DMS114 treated with DMSO at 0.1 percent for 48 hours (cell line): ENCODE measurements around the gene DCC.

Source experiments
- DNase-seq: peaks from one replicate; lab custom pipeline; 2025; ENCODE audit not compliant: unreplicated experiment; lab: John Stamatoyannopoulos, UW

Gene DCC

DNA sequence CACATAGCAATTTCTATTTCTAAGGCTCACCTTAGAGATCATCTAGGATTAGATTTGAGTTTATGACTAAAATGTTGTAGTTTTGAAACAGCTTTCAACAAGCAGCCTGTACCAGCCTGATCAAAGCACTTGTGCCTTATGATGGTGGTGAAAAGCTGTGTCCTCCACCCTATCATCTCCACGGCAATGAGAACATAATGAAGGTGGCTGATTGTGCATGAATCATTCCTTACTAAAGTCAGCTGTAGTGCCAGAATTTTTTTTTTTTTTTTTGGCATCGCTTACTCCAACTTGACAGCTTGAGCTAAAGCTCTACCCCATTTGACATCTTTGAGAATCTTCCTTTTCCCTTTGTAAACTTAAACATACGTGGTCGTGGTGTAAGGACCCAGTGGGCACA is 86.0 kb downstream of the DCC start:
- no peak for DNase-seq

DNA sequence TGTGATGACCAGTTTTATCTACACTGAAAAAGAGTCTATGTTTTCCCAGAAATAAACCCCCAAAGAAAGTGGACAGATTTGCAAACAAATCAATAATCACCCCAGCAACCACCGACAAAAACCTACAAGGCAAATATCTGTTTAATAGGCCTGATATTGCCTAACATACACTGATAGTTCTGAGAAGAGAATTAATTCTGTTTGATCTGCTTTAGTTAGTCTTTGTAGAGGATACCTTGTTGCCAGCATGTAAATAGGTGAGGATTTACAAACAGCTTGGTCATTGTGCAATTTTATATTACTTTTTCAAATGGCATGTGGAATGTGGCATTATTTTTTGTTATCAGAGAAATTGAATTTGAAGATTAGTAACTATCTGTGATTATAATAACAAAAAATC is 86.5 kb downstream of the DCC start:
- no peak for DNase-seq

DNA sequence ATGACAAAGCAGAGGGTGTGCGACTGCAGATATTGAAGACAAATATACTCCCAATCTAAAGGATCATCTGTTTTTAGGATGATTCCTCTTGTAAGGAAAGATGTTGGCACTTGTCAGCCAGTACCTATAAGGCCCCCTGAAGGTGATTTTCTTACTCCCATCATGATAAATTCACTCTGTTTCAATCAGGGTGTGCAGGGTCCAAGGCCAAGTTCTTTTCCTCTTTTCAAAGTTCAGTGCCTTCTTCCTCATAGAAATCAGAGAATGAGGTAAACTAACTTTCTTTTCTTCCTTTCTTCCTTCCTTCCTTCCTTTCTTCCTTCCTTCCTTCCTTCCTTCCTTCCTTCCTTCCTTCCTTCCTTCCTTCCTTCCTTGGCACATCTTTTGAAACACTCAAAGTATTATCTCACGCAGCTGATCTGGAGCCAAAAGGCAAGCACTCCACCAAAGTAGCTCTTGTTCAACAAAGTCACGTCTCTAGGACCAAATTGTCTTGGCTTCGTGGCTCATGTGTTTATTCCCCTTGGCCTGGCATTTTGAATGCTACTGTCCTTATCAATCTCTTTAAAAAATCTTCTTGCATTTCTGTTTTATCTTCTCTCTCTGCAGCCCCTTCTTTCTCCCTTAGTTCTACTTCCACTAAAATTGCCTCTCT is 87.7 kb downstream of the DCC start:
- no peak for DNase-seq

DNA sequence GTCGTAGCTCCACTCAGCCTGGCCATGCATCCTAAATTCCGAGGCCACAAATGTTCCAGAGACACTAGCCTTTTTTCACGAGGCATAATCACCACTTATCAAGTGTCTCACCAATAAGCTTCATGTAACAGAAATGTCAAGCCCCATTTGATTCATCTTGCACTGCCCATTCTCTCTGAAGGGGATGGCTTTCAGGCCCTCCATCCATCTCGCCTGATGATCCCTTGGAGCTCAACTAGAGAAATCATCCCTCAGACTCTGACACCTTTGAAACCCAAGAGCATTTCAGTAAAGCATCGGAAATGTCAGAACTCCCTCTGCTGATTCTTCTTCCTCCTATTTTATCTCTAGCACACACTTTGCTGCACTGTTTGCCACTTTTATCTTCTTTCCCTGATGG is 91.7 kb downstream of the DCC start:
- no peak for DNase-seq

DNA sequence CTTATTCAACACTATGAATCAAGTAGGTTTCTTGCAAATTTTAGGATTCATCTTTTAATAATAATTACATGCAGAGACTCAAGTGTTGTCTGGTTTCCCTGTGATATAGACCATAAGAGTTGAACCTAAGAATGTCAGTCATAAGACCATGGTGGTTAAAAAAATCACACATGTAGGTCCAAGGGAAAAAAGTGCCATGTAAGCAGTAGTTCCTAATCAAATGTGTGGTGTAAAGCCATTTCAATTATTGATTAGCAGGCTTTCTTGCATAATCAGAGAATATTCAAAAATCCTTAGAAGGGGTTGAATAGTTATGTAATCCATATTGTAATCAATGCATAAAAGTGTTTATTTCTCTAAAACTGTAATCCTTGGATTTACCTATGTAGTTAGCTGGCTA is 93.8 kb downstream of the DCC start:
- DNase-seq: no peak

DNA sequence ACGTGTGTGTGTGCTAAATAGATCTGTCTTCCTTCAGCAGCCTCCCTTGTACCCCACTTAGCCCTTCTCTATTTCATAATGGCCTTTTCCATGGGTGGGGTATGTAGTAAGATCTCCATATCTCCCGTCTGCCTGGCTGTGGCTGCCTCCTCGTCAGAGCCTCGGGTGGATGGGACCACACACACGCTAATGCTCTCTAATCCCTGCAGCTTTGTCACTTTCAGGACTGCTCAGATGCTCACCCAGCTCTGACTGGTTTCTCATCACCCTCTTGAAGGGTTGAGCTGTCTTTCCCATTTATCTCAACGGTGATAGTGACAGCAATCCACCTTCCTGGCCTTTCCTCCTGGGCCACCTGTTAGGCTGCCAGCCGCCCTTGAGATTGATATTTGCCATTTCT is 95.3 kb downstream of the DCC start:
- no peak for DNase-seq

DNA sequence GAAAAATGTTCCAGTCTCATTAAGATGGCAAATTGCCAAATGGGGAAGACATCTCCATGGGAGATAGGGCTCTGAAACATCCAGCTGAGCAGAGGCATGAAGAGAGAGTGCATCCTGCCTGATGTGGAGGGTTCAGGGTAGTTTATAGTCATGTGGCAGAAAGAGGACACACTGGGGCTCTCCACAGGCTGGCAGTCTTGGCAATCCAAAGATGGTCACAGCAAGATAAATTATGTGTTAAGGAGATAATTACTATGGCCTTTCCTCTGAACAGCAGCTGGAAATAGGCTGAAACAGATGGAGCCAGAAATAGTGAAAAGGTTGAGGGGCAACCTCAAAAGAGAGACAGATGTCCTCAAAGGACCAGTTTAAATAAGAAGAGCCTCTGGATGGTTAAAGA is 97.2 kb downstream of the DCC start:
- DNase-seq: no peak

DNA sequence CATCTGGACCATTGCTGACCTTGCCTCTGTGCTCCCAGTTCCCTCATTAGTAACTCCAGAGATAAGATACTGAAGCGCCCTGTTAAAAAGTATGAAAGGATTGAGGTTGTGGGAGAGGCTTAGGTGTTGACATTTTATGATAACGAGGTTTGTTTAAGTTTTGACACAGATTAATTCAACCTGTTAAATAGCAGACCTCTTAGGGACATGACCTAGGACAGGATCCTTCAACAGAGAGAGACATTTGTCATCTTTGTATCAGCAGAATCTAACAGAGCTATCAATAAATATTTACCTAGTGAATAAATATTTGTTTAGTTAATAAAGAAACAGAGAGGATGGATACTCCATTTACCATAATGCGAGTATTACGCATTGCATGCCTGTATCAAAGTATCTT is 99.5 kb downstream of the DCC start:
- DNase-seq: no peak

DNA sequence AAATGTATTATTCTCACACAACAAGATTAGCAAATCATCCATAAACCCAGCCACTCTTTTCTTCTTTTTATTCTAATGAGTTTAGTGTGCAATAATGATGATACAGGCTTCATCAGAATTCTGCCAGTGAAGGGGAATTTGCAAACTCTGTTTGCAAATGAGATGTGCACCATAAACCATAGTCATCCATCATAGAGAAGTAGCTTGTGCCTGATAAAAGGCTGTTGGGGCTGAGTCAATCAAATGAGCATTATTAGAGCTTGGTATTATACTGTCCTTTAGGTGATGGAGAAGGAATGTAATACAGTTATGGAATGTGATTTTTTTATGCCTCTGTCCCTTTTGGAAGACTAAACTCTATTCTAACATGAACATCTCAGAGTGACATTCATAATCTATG is 101.8 kb downstream of the DCC start:
- DNase-seq: no peak

DNA sequence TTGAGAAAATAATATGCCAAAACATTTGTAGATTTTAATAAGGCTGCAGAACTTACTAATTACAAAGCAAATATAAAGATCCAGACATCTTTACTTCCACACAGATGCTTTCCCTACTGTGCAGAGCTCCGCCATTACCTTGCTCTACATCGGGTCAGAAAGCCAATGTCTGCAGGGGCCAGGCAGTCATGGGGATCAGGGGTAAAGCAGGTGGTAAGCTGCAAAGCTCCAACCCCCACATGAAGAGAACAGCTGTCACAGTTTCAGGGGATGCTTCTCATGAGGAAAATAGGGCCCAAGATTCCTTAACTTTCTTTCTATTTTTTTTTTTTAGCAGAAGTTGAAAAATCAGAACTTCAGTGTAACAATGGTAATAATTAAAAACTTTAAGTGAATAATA is 102.7 kb downstream of the DCC start:
- DNase-seq: no peak

DNA sequence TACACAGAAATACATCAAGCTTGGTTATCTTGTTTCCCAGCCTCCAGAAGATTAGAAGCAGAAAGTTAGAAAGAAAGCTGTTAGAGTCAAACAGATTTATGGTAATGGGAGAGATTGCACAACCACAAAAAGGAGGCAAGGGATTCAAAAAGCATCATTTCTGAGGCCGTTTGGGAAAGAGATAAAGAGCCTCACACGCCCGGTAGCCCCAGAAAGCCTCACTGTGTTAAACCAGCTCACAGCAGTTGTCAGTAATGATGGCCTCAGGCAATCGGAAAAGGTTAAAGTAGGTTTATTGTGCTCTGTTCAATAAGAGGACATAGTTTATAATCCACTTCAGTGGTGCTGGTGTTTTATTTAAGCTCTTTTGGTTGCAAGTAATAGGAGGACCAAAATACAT is 111.3 kb downstream of the DCC start:
- DNase-seq: no peak

DNA sequence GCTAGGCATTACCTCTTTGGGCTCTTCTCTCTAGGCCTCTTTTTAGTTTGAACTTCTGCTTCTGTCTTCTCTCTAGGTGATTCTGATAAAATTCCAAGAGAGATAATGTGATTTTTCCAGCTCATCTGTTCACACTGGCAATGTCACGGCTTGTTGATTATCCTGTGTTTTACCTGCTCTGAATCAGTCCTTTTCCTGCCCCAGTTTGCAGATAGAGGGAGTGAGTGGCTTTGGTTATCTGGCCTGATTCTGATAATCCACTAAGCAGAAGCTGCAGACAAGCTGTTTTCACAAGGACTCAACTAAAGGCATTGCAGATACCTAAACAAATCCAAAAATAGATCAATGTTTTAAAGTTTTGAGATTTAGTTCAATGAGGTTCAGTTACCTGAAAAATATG is 111.9 kb downstream of the DCC start:
- DNase-seq: no peak

DNA sequence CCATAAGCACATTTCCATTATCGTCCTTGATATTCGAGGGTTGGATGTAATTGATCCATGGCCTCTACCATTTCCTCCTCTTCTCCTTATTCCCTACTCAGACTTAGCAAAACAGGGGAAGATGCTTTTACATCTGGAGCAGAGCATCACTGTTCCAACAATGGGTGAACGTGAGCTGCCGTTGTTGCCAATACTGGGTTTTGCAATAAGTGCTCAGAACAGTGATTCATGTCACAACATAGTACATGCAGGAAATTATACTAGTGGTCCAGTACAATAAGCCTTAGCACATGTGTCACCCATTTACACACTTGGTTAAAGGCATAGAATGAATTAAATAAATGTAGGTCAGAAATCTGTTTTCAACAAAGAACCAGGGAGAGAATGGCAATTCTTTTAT is 112.4 kb downstream of the DCC start:
- no peak for DNase-seq

DNA sequence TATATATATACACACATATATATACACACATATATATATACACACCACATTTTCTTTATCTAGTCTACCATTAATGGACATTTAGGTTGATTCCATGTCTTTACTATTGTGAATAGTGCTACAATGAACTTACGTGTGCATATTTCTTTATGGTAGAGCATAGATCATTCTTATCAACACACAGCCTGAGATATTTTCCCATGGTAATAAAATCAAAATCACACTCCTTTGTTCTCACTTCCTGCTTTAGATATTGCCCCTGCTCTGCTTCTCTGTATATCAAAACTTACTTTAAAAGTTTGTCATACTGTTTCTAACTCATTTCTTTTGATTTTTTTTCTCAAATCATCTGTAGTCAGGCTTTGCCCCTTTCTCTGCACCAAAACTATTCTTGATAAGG is 119.9 kb downstream of the DCC start:
- no peak for DNase-seq

DNA sequence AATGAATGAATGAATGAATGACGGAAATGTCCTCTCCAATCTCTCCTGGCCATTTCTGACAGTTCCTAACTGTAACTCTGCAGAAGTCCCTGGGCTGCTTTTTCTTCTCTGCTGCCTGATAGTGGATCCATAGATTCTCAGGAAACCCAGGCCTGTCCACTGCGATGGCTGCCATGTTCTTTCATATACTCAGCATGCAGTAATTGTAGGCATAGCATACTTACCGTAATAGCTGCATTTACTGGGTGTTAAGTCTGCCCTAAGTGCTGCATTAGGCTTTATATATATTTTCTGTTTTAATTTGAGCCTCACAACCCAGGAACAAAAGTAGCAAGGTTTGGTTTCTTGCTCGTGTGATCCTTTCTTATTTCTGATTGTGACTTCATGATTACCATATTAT is 122.9 kb downstream of the DCC start:
- DNase-seq: no peak

DNA sequence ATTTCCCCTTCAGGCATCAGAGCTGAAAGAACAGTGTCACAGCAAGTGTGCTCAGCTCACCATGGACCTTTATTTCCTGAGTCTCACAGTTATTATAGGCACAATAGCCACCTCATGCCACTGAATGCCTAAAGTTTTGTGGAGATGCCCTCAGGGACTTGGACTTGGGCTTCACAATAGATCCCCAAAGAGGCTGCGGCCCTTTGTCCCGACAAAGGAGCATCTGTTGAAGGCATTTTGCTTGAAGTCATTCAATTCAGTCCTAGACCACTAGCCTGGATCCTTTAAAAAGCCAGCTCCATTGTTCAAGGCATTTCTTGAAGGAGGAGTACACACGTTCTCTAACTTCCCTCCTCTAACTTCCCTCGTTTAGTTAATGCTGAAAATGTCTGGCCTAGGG is 125.4 kb downstream of the DCC start:
- DNase-seq: no peak

DNA sequence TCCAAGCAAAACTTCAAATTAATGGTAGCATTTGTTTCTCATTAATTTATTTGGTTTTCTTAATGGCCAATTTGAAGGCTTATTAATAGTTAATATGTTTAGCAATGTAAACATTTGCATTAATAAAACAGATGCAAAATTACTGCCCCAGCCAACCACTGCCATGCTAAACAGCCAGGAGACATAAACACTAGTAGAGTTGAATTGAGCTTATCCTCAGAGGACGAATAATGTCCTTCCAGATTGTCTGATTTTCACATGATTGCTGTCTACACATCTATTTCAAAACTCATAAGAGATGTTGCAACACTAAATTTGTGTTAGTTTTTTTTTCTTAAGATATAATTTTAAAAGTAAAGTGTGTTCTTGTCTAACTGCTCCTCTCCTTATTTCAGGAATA is 128.5 kb downstream of the DCC start:
- DNase-seq: no peak

DNA sequence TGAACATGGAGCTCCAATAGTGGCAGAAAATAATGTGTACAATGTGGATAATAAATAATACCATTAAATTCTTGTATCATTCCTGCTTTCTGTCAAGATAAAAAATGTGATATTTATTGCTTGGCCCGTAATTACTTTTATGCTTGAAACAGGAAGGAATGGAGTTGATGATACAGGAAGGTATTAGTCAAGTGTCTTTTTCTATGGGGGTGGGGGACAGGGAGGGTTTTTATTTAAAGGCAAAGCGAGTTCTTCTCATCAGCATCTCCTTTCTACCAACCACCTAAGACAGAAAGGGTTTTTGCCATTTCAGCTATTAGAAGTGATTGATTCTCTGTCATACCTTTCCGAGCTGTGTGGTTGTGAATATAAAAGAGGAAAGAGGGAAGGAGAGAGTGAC is 135.3 kb downstream of the DCC start:
- no peak for DNase-seq

DNA sequence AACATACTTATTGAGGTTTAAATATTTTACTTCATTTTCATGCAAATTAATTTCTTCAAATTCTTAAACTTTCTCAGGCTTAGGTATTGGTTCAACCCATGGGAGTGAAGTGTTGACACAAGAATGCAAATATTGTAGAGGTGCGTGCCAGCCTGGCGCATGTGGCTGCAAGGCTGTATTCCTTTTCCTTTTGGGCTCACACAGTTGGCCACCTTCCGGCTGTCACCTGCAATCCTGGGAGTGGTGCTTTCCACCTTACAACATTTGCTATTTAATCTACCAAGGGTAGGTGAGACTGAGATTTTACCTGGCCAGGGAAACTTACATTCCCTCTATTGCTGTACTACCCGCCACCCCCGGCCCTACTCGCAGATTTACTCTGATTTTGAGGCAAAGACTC is 141.1 kb downstream of the DCC start:
- no peak for DNase-seq

DNA sequence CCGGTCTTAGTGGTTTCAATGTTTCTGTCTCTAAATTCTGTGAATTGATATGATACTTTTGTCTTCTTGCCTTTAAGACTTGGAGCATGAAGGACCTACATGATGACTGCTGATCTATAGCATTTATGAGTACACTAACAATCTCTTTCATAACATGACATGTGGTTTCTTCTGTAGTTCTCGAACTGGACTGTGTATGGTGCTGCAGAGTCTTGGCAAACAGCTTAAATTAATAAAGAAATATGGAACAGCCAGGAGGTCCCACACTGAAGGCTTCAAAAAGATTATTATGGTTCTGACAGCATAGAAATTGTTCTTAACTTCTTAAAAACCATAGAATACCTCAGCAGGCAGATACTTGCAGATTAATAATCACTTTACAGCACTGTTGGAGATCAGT is 145.0 kb downstream of the DCC start:
- DNase-seq: no peak

DNA sequence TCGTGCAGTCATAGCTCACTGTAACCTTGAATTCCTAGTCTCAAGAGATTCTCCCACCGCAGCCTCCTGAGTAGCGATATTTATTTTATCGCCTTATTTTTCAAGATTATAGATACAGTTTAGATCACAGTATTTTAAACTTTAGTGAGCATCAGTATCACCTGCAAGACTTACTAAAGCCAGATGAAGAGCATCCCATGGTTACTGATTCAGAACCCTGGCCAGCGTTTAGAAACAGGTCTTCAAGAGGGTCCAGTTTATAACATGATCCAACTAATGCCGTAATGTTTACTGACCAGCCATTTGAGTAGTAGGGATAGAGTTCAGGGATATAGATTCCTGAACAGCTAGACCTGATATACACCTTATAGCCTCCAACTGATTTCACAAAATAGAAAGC is 146.1 kb downstream of the DCC start:
- DNase-seq: no peak

DNA sequence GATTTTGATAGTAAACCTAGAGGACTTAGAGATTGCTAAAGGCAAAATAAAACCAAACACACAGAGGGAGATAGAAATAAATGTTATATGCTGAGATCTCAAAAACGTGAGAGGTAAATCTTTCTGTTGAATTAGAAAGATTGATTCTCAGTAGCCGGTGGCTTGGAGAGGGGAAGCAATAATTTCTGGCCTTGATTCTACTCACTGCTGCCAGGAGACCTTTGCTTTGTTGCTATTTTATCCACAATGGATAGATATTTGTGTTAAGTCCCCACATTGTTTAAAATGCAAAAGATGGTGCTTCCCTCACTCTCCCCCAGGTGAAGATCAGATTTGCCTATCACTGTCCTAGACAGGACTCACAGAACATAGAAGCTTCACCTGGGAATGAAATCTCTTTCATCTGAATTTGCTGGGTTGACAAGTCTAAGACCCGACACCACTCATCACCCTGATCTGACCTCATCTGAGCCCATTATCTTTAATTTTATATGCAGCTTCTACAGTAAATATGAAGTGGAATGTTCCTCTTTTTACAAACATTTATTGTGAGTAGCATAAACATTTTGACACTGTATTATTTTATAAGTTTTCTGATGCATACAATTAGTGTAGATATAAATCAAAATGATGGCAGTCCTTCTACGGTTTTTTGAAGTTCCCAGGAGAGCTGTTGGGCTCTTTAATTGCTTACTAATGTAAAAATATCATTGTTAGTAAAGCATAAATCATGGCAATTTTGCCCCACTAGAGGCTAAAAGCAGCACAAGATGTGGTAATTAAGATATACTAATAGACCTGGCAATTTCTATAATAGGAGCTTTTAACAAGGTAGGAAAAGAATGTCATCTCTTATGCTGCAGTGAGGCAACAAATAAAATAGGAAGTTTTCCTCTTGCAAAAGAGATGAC is 149.7 kb downstream of the DCC start:
- no peak for DNase-seq

DNA sequence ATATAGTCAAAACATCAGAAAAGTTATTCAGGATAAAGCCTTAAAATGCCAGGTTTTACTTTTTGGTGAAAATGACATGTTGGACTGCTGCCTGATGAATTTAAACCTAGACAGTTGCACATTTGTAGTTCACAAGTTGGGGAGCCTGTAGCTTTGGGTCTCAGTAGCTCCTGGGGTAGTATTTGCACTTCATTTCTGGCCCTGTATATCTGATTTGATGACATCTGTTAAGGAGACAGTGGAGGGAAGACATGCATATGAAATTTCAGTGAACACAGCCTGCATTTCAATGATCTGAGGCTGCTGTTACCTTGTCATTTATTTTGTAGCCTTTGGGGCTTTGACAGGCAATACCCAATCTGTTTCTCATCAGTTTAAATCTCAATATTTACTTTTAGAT is 156.4 kb downstream of the DCC start:
- DNase-seq: no peak
